OCI-LY1 (cell line): ENCODE results near the gene SSBP4.

ENCODE experiments used
- H2AFZ ChIP-seq: fragments of 200-600 bp; sonication (generic), shearing (Covaris generic); 2 replicates; pipeline ENCODE4 v1.6.0; 2014; ENCODE audit warnings: antibody characterized with exemption, mild to moderate bottlenecking, low read length
- H3F3A ChIP-seq: fragments of 200-600 bp; sonication (generic), shearing (Covaris generic); 2 replicates; pipeline ENCODE4 v1.6.0; 2014; ENCODE audit warnings: mild to moderate bottlenecking, antibody characterized with exemption, low read length, moderate library complexity; ENCODE audit not compliant: insufficient read depth
- H3K27ac ChIP-seq: fragments of 200-600 bp; sonication (generic); 2 replicates; pipeline ENCODE4 v1.5.1; 2014; ENCODE audit warnings: low read length, mixed run types, mild to moderate bottlenecking, low read depth; ENCODE audit not compliant: poor library complexity, severe bottlenecking
- H3K27me3 ChIP-seq: fragments of 200-600 bp; sonication (generic); 2 replicates; pipeline ENCODE4 v1.6.0; 2014; ENCODE audit warnings: antibody characterized with exemption, mild to moderate bottlenecking, low read length, moderate library complexity; ENCODE audit not compliant: insufficient read depth
- H3K36me3 ChIP-seq: fragments of 200-600 bp; sonication (generic); 2 replicates; pipeline ENCODE4 v1.6.1; 2014; ENCODE audit warnings: mild to moderate bottlenecking, antibody characterized with exemption, low read length, moderate library complexity, mixed read lengths; ENCODE audit not compliant: insufficient read depth
- H3K4me1 ChIP-seq: fragments of 200-600 bp; sonication (generic); 2 replicates; pipeline ENCODE4 v1.5.1; 2014; ENCODE audit warnings: mild to moderate bottlenecking, low read length, moderate library complexity; ENCODE audit not compliant: insufficient read depth, severe bottlenecking
- H3K4me2 ChIP-seq: fragments of 200-600 bp; sonication (generic), shearing (Covaris generic); 2 replicates; pipeline ENCODE4 v1.6.1; 2014; ENCODE audit warnings: low read length
- H3K4me3 ChIP-seq: fragments of 200-600 bp; sonication (generic); 2 replicates; pipeline ENCODE4 v1.5.1; 2014; ENCODE audit warnings: low read length, low read depth, mild to moderate bottlenecking, mixed read lengths; ENCODE audit not compliant: poor library complexity, severe bottlenecking
- H3K79me2 ChIP-seq: fragments of 200-600 bp; shearing (Covaris generic); 2 replicates; pipeline ENCODE4 v1.6.1; 2016; ENCODE audit warnings: mixed run types, low read length, mixed read lengths; ENCODE audit not compliant: insufficient read depth
- H3K9ac ChIP-seq: fragments of 200-600 bp; sonication (generic), shearing (Covaris generic); 2 replicates; pipeline ENCODE4 v1.6.1; 2014; ENCODE audit warnings: mild to moderate bottlenecking, low read length, mixed read lengths
- H3K9me2 ChIP-seq: fragments of 200-600 bp; sonication (generic), shearing (Covaris generic); 2 replicates; pipeline ENCODE4 v1.6.1; 2014; ENCODE audit warnings: low read depth, mild to moderate bottlenecking, low read length, mixed read lengths
- H3K9me3 ChIP-seq: fragments of 200-600 bp; shearing (Covaris generic); 2 replicates; pipeline ENCODE4 v1.6.1; 2014; ENCODE audit warnings: low read length, mixed read lengths
- H4K20me1 ChIP-seq: fragments of 200-600 bp; sonication (generic), shearing (Covaris generic); 2 replicates; pipeline ENCODE4 v1.6.0; 2016; ENCODE audit warnings: mild to moderate bottlenecking, low read length; ENCODE audit not compliant: insufficient read depth
- CTCF ChIP-seq: fragments of 200-600 bp; sonication (generic), shearing (Covaris generic); IDR thresholded peaks from 2 replicates; pipeline ENCODE4 v1.5.1; 2017; ENCODE audit warnings: mild to moderate bottlenecking, antibody characterized with exemption, low read length, moderate library complexity, mixed read lengths
- EZH2 ChIP-seq: fragments of 200-600 bp; sonication (generic), shearing (Covaris generic); IDR thresholded peaks from 2 replicates; pipeline ENCODE4 v1.8.0; 2017; ENCODE audit warnings: borderline replicate concordance, mixed run types, mild to moderate bottlenecking, antibody characterized with exemption, low read length, moderate library complexity, mixed read lengths

The SSBP4 gene

GRCh38 chr19:18443406-18443805 lies 24.2 kb downstream of the SSBP4 start:
- H3K9ac ChIP-seq: no peak overlapping the region
- H3K4me1 ChIP-seq: peaks cover 10% of the 10 kb centered on the region
- H2AFZ ChIP-seq: no peak overlapping the region
- no peak overlapping the region for H3K4me2 ChIP-seq
- no peaks in the 10 kb centered on the region for H3K9me2 ChIP-seq
- TF ChIP-seq EZH2 (no peak), CTCF (no peak)
- H3K4me3 ChIP-seq: no peak overlapping the region
- H3K36me3 ChIP-seq: peaks cover 30% of the 10 kb centered on the region
- H3K79me2 ChIP-seq: no peaks in the 10 kb centered on the region
- H4K20me1 ChIP-seq: no peaks in the 10 kb centered on the region
- no peak overlapping the region for H3K27ac ChIP-seq
- 0 out of 2 replicates have a peak, but pooled peaks cover 4% of the 10 kb centered on the region for H3F3A ChIP-seq
- H3K27me3 ChIP-seq: no peaks in the 10 kb centered on the region
- H3K9me3 ChIP-seq: no peaks in the 10 kb centered on the region

- Histone ChIP-seq H3K79me2 (no peaks in the 10 kb centered on the region), H3K4me3 (no peak overlapping the region), H3K9me3 (no peaks in the 10 kb centered on the region), H3K9ac (no peak overlapping the region), H3K4me2 (no peak overlapping the region), H3K27me3 (no peaks in the 10 kb centered on the region), H3K4me1 (peaks cover 8% of the 10 kb centered on the region), H3K27ac (no peak overlapping the region), H3F3A (0 out of 2 replicates have a peak, but pooled peaks cover 4% of the 10 kb centered on the region), H2AFZ (no peak overlapping the region), H3K36me3 (peaks cover 30% of the 10 kb centered on the region), H4K20me1 (no peaks in the 10 kb centered on the region), H3K9me2 (no peaks in the 10 kb centered on the region)
- TF ChIP-seq EZH2 (no peak), CTCF (no peak)
Observed at GRCh38 chr19:18443831-18444230, 24.6 kb downstream of the SSBP4 start.

- H4K20me1 ChIP-seq: no peaks in the 10 kb centered on the region
- no peak overlapping the region for H3K9ac ChIP-seq
- H3K36me3 ChIP-seq: peaks cover 30% of the 10 kb centered on the region
Observed at GRCh38 chr19:18444513-18444912, 25.3 kb downstream of the SSBP4 start.

More at GRCh38 chr19:18444513-18444912, 25.3 kb downstream of the SSBP4 start:
- Histone ChIP-seq H3K27ac (no peak overlapping the region), H3K27me3 (no peaks in the 10 kb centered on the region), H3F3A (0 out of 2 replicates have a peak, but pooled peaks cover 4% of the 10 kb centered on the region), H3K9me2 (no peaks in the 10 kb centered on the region), H3K9me3 (no peaks in the 10 kb centered on the region), H3K4me3 (no peak overlapping the region), H2AFZ (no peak overlapping the region), H3K4me2 (no peak overlapping the region), H3K4me1 (peaks cover 1% of the 10 kb centered on the region), H3K79me2 (no peaks in the 10 kb centered on the region)
- TF ChIP-seq CTCF: no peak
- no peak for TF ChIP-seq EZH2
